ENCODE results near the gene NOTO.
A peak's percentile ranks its signal among the peaks of the same experiment; 100 is the strongest.
"Not testable (repeated sequence)": the region's sequence is repeated elsewhere in the genome, so short reads cannot be mapped to it uniquely, and the experiment has no call there.

The NOTO gene

GRCh38 chr2:73202156-73203054, at the start of gene NOTO:
TSS of gene NOTO (plus strand) at chr2:73202574. CDS start at chr2:73202667, 93 bp downstream.
- DNase-seq = peak; percentile 61

- peak; percentile 74 for DNase-seq
Observed at GRCh38 chr2:73156539-73157124, 45.7 kb upstream of the NOTO start.

GRCh38 chr2:73162856-73163391, 39.5 kb upstream of the NOTO start:
- DNase-seq = no peak

- peak; percentile 87 for DNase-seq
Observed at GRCh38 chr2:73163483-73164367, 38.6 kb upstream of the NOTO start.

- not testable (repeated sequence) for DNase-seq
Observed at GRCh38 chr2:73165978-73166377, 36.4 kb upstream of the NOTO start.

GRCh38 chr2:73166813-73167212, 35.6 kb upstream of the NOTO start:
- not testable (repeated sequence) for DNase-seq

- not testable (repeated sequence) for DNase-seq
Observed at GRCh38 chr2:73168348-73168747, 34.0 kb upstream of the NOTO start.

- not testable (repeated sequence) for DNase-seq
Observed at GRCh38 chr2:73170341-73170740, 32.0 kb upstream of the NOTO start.

- DNase-seq = peak; percentile 67
Observed at GRCh38 chr2:73172963-73173362, 29.4 kb upstream of the NOTO start.

- DNase-seq = no peak
Observed at GRCh38 chr2:73173781-73174180, 28.6 kb upstream of the NOTO start.

GRCh38 chr2:73174244-73174643, 28.1 kb upstream of the NOTO start:
- DNase-seq = no peak

GRCh38 chr2:73174941-73175662, 27.3 kb upstream of the NOTO start:
- peak; percentile 57 for DNase-seq

- DNase-seq = peak; percentile 89
Observed at GRCh38 chr2:73175663-73176204, 26.6 kb upstream of the NOTO start.

GRCh38 chr2:73176205-73176880, 26.0 kb upstream of the NOTO start:
- no peak for DNase-seq

GRCh38 chr2:73176881-73177644, 25.3 kb upstream of the NOTO start:
- peak; percentile 96 for DNase-seq

- DNase-seq = no peak
Observed at GRCh38 chr2:73177645-73178255, 24.6 kb upstream of the NOTO start.

- DNase-seq = no peak
Observed at GRCh38 chr2:73185965-73186364, 16.4 kb upstream of the NOTO start.

GRCh38 chr2:73187549-73187948, 14.8 kb upstream of the NOTO start:
- DNase-seq = no peak

- DNase-seq = no peak
Observed at GRCh38 chr2:73197579-73197978, 4.8 kb upstream of the NOTO start.

- DNase-seq = not testable (repeated sequence)
Observed at GRCh38 chr2:73200281-73200680, 2.1 kb upstream of the NOTO start.

Data from activated CD8-positive, alpha-beta memory T cell treated with anti-CD3 and anti-CD28 coated beads for 24 hours (primary cell).